HG03039 (cell line): Measurements from ENCODE around the gene TAS2R20.

Experiments
- ATAC-seq: cut with Tn5 transposase; IDR thresholded peaks from one replicate; pipeline ENCODE4 v1.9.1; 2021; ENCODE audit warnings: mild to moderate bottlenecking, moderate library complexity; ENCODE audit not compliant: unreplicated experiment

Gene TAS2R20

GRCh38 chr12:10960211-10960610 lies 37.9 kb downstream of the TAS2R20 start:
- no peak for ATAC-seq

- ATAC-seq: no peak
Measured at GRCh38 chr12:10959804-10960203, 38.3 kb downstream of the TAS2R20 start.

GRCh38 chr12:10957741-10958140 lies 40.4 kb downstream of the TAS2R20 start:
- no peak for ATAC-seq

- no peak for ATAC-seq
Measured at GRCh38 chr12:10956085-10956484, 42.0 kb downstream of the TAS2R20 start.

- no peak for ATAC-seq
Measured at GRCh38 chr12:10952645-10953044, 45.5 kb downstream of the TAS2R20 start.
